Spinal cord (tissue), 10 donors: ENCODE results near the gene OR10J1. TPM values are rescaled to one million over a fixed set of nuclear protein-coding genes. Genes with fewer than 3 reads are reported as not detected.

Experiments
- DNase-seq, 6 donors: peaks; one replicate each; pipeline versions ENCODE4 v3.0.0 to v3.0.0-alpha.2; 2013 to 2015; ENCODE audit warnings: low spot score in 6 of 6, low read depth in 4 of 6
- H3K27ac ChIP-seq: one replicate; pipeline ENCODE4 v1.5.1; 2013; ENCODE audit warnings: low read depth, low read length, control low read depth
- H3K27me3 ChIP-seq: one replicate; pipeline ENCODE4 v1.6.1; 2013; ENCODE audit warnings: low read length; ENCODE audit not compliant: control insufficient read depth, insufficient read depth
- H3K36me3 ChIP-seq: one replicate; pipeline ENCODE4 v1.6.1; 2013; ENCODE audit warnings: low read length; ENCODE audit not compliant: control insufficient read depth, insufficient read depth
- H3K4me1 ChIP-seq: one replicate; pipeline ENCODE4 v1.6.1; 2013; ENCODE audit warnings: low read length; ENCODE audit not compliant: control insufficient read depth, insufficient read depth
- H3K4me3 ChIP-seq: one replicate; pipeline ENCODE4 v1.5.1; 2013; ENCODE audit warnings: low read depth, low read length, control low read depth
- H3K9me3 ChIP-seq: one replicate; pipeline ENCODE4 v1.6.1; 2013; ENCODE audit warnings: low read length; ENCODE audit not compliant: control insufficient read depth, insufficient read depth
- WGBS: methylation state at CpG from one replicate; pipeline ENCODE4 v1.1.5; 2013; ENCODE audit warnings: missing lambda C conversion rate; ENCODE audit not compliant: insufficient coverage; 5-methylcytosine and 5-hydroxymethylcytosine counted together
- polyA plus RNA-seq, 2 donors: library from polyadenylated mRNA; unstranded; fragments of 120-200 nt; gene quantifications; one replicate each; pipeline ENCODE4 v1.2.1, GENCODE V29; 2013; ENCODE audit not compliant: insufficient read length in 2 of 2
- total RNA-seq, 2 donors: library from RNA; depleted of rRNA in 1 of 2; stranded (reverse); fragments of 120-200 nt in 1 of 2; fragments of >200 nt in 1 of 2; gene quantifications; one replicate each; pipeline versions ENCODE4 v1.2.3 to v1.2.4, GENCODE V29; 2013 to 2014
- donor health status: healthy.

OR10J1 gene
- total and polyA plus RNA-seq, 4 donors: 0.06 TPM; not detected in 3

GRCh38 chr1:159473335-159473734 lies 33.8 kb downstream of the OR10J1 start:
- Histone ChIP-seq H3K4me1 (no peaks in the 10 kb centered on the region), H3K27me3 (no peaks in the 10 kb centered on the region), H3K4me3 (no peak overlapping the region), H3K27ac (no peak overlapping the region), H3K36me3 (no peaks in the 10 kb centered on the region), H3K9me3 (no peaks in the 10 kb centered on the region)
- peak in 1 of 6 donors; percentile 7 for DNase-seq
- WGBS: 50% methylated on average over 1 of the region's 1 CpG

GRCh38 chr1:159474926-159475325 lies 35.4 kb downstream of the OR10J1 start:
- WGBS: no CpG with 5 or more reads among the region's 1 CpG
- DNase-seq: no peak
- H3K27me3 ChIP-seq: no peaks in the 10 kb centered on the region

GRCh38 chr1:159483501-159483900 lies 44.0 kb downstream of the OR10J1 start:
- no peak for DNase-seq
- Histone ChIP-seq H3K27ac (no peak overlapping the region), H3K27me3 (no peaks in the 10 kb centered on the region), H3K4me3 (no peak overlapping the region), H3K36me3 (no peaks in the 10 kb centered on the region), H3K4me1 (no peaks in the 10 kb centered on the region), H3K9me3 (no peaks in the 10 kb centered on the region)
- no CpG with 5 or more reads among the region's 4 CpGs for WGBS

More at GRCh38 chr1:159474926-159475325, 35.4 kb downstream of the OR10J1 start:
- Histone ChIP-seq H3K4me3 (no peak overlapping the region), H3K4me1 (no peaks in the 10 kb centered on the region), H3K36me3 (no peaks in the 10 kb centered on the region), H3K9me3 (no peaks in the 10 kb centered on the region), H3K27ac (no peak overlapping the region)

Other genes starting within 250 kb of the OR10J1 start
- 1 to 10 TPM; 3.5 to 6.1 TPM for gene ACKR1, start 234.8 kb upstream of the OR10J1 start, total RNA-seq
- 10 to 100 TPM; 21.6 to 26.8 TPM for gene ACKR1, start 234.8 kb upstream of the OR10J1 start, polyA plus RNA-seq
- under 1 TPM; 0.28 to 0.59 TPM for gene FCER1A, start 137.4 kb upstream of the OR10J1 start, total RNA-seq
- under 1 TPM in 1 of 2 donors, not detected in 1; 0.33 TPM for gene FCER1A, start 137.4 kb upstream of the OR10J1 start, polyA plus RNA-seq
- gene OR10J4, start 7.5 kb upstream of the OR10J1 start, total RNA-seq: not detected
- gene OR10J4, start 7.5 kb upstream of the OR10J1 start, polyA plus RNA-seq: not detected
- not detected for gene OR10J5, start 96.3 kb downstream of the OR10J1 start, total RNA-seq
- gene OR10J5, start 96.3 kb downstream of the OR10J1 start, polyA plus RNA-seq: not detected
- not detected for gene APCS, start 148.1 kb downstream of the OR10J1 start, total RNA-seq
- not detected for gene APCS, start 148.1 kb downstream of the OR10J1 start, polyA plus RNA-seq